Cardiac fibroblast (primary cell): ENCODE results near the gene SPTLC1.
"Not testable (repeated sequence)": the region's sequence is repeated elsewhere in the genome, so short reads cannot be mapped to it uniquely, and the experiment has no call there.

Experiments used
- DNase-seq, 2 donors: peaks; one replicate each; pipeline versions ENCODE4 v3.0.0 to v3.0.0-alpha.2; 2010; ENCODE audit warnings: low read depth in 2 of 2
- H3K4me3 ChIP-seq, 2 donors: replicated peaks in 1 of 2; 1 replicate in 1 of 2; 2 replicates in 1 of 2; pipeline ENCODE4 v1.5.1; 2011; ENCODE audit warnings: low read depth in 2 of 2, low read length in 2 of 2, mild to moderate bottlenecking in 2 of 2, moderate library complexity in 1 of 2
- CTCF ChIP-seq: IDR thresholded peaks from one replicate; pipeline ENCODE4 v1.5.1; 2011; ENCODE audit warnings: low read depth, mild to moderate bottlenecking, low read length, inconsistent platforms

SPTLC1 gene

GRCh38 chr9:92140074-92140753 lies 25.0 kb upstream of the SPTLC1 start:
- H3K4me3 ChIP-seq = peak overlapping the region in 1 of 2 donors; percentile 68
- peak; percentile 78 to 80 for DNase-seq
- peak; percentile 97 for TF ChIP-seq CTCF

DNA sequence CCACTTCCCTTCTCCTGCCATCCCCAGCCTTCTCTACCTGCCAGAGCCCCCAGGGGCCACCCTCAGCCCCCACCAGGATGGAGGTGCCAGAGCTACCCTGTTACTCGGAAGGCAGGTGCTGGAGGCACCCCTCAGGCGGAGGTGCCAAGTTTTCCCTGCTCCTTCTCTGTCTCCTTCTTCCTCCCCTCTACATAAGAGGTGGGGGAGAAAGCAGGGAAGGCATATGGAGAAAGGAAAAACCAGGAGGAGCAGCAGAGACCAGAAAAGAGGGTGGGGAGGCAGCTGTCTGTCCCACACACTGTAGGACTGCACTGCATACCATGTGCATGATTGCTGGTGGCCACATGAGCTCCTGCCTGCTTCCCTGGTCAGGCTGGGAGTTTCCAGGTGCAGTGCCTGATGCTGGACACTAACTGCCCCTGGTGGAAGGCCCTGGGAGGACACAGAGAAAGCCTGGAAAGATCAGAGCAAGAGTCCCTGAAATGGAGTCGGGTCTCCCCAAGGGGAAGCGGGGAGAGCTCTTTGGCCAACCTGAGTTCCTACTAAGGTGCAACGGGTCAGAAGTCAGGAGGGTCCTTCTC lies 23.8 kb upstream of the SPTLC1 start:
- TF ChIP-seq CTCF = peak; percentile 52
- peak; percentile 30 to 65 for DNase-seq
- not testable (repeated sequence) for H3K4me3 ChIP-seq

GRCh38 chr9:92138157-92138959 lies 23.1 kb upstream of the SPTLC1 start:
- no peak overlapping the region for H3K4me3 ChIP-seq
- DNase-seq = peak; percentile 62 to 69
- TF ChIP-seq CTCF = peak; percentile 86

DNA sequence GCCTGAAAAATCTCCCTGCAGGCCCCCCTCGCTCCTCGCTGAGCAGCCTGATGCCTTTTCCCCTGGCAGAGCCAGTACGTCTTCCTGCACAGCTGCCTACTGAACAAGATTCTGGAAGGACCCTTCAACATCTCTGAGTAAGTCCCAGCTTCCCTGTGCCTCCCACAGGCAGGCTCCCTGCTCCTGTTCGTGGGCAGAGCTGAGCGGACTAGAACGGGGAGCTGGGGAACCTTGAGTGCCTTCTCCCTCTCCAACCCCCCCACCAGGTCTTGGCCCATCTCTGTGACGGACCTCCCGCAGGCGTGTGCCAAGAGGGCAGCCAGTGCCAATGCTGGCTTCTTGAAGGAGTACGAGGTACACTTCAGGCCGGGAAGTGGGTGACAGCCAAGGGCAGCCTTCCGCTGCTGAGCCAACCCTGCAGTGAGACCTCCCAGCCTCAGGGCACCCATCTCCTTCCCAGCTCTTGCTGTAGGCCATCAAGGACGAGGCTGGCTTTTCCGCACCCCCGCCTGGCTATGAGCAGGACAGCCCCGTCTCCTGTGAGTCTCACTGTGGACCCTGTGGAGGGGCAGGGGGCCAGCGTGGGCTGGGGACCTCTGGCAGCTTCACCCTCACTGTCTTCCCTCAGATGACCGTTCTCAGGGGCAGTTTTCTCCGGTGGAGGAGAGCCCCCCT lies 21.1 kb upstream of the SPTLC1 start:
- DNase-seq = no peak
- H3K4me3 ChIP-seq = no peak overlapping the region
- no peak for TF ChIP-seq CTCF

GRCh38 chr9:92135576-92135975 lies 20.4 kb upstream of the SPTLC1 start:
- no peak overlapping the region for H3K4me3 ChIP-seq
- DNase-seq = no peak
- no peak for TF ChIP-seq CTCF

DNA sequence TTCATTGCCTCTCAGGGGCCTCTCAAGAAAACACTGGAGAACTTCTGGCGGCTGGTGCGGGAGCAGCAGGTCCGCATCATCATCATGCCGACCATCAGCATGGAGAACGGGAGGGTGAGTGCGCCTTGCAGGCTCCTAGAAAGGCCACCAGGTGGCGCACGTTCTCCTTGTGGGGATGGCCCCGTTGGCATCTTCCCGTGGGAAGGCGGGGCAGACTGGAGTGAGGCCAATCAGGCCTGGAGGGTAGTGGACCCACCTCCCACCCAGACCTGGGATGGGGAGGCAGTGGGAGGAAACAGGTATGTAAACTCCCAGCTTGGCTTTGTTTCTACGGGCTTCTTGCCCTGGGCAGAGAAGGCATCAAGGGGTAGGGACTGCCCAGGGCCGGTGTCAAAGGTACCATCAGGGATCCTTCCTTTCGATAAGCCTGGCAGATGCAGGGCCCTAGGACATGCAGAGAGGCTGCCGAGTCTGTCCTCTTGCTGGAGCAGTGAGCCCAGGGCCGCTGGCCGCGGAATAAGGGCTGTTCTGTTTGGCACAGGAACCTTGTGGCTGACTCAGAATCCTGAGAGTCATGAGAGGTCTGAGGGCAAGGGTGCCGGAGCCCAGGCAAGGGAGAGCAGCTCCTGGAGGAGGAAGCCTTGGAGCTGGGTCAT lies 18.9 kb upstream of the SPTLC1 start:
- peak overlapping the region in 1 of 2 donors; percentile 38 for H3K4me3 ChIP-seq
- DNase-seq = peak; percentile 82 to 85
- peak; percentile 98 for TF ChIP-seq CTCF

DNA sequence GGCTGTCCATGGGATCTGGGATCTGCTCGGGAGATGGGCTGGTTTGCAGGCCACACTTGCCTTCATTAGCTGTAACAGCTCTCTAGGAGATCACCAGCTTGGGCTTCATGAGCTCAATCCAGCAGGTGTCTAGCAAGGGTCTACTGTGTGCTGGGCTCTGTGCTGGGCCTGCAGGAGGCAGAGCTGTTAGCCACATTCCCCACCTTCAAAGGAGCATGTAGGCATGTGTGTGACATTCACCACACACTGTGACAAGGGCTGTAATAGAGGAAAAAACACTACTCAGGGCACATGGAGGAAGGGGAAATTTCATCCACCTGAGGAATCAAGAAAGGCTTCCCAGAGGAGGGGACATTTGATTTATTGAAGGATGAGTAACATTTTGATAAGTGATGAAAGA lies 17.7 kb upstream of the SPTLC1 start:
- not testable (repeated sequence) for DNase-seq, H3K4me3 ChIP-seq
